NCI-H2227 (cell line): ENCODE data around the gene SLC29A3.
A peak's percentile ranks its signal among the peaks of the same experiment; 100 is the strongest.
"Not testable (repeated sequence)": the region's sequence is repeated elsewhere in the genome, so short reads cannot be mapped to it uniquely, and the experiment has no call there.

ENCODE experiments used
- DNase-seq: peaks from one replicate; lab custom pipeline; 2025; ENCODE audit not compliant: unreplicated experiment; lab: John Stamatoyannopoulos, UW

SLC29A3 gene

DNA sequence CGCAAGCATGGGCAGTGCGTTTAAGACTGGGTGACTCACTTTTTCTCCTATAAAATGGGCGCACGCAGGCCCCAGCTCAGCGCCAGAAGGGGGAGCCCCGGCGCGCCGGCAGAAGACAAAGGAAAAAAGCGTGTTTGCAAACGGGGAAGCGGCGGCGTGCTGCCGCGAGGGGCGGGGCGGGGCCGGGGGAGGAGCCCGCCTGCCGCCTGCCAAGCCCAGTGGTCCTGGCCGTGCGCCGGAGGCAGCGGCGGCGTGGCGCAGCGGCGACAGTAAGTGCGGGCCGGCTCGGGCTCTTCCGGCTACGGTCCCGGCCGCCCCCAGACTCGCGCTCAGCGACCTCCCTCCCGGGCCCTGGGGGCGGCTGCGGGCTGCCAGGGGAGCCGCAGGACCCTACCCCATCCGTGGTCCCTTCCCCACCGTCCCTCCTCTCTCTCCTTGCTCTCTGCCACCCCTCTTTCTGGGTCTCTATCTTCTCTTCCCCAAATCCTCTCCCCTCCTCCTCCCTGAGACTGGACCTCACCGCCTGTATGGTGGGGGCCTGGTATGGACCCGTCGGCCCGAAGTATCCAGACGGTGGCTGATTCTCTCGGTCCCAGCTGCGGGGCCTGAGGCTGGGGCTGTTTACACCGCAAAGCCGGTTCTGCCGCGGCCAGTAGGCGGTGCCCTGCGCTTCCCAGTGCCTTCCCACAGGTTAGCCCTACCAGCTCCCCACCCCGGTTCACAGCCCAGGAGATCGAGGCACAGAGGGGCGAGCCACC is at the start of gene SLC29A3:
SLC29A3 (plus strand) TSS at position 218 of the 758 bp plus-strand sequence; CDS start at position 269, 51 bp downstream.
- DNase-seq, result peak; percentile 86

DNA sequence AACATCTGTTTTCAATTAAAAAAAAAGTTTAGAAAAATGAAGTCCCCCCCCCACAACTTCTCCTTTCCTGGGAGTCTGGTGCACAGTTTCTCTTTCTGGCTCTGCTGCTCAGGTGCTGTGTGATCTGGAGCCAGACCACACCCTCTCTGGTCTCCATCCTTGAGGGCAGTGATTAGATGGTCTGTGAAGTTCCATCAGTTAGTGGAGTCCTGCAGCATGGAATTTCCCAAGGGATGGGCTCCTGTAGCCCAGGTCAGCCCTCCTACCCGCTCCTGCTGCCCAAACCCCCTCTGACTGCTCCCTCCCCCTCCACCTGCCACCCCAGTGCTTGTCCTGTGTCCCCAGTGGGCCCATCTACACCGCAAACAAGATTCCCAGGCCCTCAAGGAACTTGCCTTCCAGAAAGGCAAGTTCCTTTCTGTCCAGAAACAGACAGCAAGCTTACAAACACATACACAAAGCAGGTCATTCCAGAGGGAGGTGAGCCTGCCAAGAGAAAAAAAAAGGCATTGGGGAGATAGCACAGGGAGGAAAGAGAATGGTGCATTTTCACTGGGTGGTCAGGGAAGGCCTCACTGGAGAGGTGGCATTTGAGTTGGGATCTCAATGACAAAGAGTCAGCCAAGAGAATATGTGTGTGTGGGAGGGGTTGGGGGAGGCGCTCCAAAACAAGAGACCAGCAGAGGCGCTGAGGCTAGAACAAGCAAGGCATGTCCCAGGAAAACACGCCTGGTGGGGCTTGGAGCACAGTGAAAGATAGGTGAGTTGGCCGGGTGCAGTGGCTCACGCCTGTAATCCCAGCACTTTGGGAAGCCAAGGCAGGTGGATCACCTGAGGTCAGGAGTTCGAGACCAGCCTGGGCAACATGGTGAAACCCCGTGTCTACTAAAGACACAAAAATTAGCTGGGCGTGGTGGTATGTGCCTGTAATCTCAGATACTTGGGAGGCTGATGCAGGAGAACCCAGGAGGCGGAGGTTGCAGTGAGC is 49.5 kb upstream of the SLC29A3 start:
- DNase-seq, result no peak

DNA sequence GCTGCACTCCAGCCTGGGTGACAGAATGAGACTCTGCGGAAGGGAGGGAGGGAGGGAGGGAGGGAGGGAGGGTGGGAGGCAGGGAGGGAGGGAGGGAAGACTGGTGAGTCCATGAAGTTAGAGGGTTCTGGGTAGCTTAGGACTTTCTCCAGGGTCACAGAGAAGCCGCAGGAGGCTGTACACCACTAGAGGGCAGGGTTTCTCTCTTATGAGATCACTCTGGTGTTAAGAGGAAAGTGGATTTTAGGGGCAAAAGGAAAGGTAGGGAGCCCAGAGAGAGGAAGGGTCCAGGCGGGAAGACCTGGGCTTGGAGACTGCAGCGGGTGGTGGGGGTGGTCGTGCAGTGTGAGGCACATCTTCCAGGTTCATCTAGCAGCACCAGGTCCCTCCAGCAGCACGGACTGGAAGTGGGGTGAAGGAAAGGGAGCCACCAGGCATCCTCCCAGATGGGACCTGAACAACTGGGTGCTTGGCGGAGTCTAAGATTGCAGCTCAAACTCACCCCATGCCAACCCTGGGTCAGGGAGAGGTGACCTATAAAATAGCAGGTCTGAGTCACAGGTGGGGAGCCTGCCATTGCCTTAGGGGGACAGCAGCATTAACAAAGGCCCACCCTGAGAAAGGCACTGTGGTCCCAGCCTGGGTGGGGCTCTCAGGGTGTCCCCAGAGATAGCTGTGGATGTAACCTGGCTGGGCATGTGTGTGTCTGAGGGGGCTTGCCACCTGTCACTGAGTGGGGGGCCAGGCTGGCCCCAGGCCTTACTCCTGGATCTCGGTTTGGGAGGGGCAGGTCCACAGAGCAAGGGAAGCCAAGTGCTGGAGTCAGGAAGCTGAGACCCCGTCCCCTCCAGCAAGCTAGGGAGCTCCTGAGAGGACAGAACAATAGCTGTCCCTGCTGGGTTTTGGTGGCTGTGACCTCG is 48.5 kb upstream of the SLC29A3 start:
- DNase-seq, result peak; percentile 70

DNA sequence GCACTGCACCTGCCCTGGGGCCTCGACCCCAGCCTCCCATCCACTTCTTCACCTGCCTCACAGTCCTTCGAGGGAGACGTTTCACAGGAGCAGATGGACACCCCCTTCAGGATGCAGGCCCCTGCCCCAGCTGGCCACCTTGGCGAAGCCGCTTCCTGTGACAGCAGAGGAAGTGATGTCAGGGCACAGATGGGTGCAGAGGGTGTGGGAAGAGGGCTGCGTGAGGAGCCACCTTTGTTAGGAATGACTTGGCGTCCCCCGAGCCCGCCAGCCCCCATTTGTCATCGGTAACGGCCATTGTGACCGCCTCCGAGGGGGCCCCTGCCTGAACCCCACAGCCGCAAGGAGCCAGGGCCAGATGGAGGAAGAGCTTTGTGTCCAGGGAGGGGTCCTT is 47.4 kb upstream of the SLC29A3 start:
- DNase-seq, result no peak

DNA sequence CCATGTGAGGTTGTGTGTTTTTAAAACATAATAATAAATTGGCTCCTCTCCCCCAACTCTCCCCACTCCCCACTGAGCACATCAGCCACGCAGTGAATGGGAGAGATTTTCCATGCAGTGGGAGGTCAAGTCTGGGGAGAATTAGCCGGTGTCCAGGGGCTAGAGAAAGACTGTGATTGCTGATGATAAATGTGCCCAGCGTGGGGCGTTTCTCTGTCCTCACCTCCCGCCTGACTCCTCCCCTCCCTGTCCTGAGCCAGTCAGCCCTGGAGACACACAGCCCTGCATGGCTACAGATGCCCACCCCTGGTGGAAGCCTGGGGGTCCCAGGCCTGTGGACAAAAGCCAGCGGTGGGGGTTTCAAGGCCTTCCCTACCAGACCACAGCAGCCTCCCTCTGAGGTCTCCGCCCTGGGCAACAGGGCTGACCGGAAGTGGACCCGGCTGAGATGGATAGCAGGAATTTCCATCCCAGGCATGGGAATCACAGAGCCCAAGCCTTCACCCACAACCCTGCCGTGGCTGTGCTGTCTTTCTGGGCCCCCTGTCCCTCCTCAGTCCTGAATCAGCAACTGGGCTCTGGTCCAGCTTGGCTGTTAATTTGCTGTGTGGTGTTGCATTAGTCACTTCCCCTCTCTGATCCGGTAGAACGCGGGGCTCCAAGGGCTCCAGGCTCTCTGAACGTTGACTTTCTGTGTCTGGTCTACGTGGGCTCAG is 46.8 kb upstream of the SLC29A3 start:
- DNase-seq, result peak; percentile 28

DNA sequence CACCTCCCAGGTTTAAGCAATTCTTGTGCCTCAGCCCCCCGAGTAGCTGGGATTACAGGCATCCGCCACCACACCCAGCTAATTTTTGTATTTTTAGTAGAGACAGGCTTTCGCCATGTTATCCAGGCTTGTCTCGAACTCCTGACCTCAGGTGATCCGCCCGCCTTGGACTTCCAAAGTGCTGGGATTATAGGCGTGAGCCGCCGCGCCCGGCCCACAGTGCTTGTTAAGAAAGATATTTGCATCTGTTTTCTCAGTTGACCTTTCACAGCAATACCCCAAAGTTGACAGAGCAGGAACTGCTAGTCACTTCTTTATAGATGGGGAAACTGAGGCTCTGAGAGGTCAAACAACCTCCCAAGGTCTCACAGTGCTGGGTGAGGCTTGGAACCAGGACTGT is 46.1 kb upstream of the SLC29A3 start:
- not testable (repeated sequence) for DNase-seq

DNA sequence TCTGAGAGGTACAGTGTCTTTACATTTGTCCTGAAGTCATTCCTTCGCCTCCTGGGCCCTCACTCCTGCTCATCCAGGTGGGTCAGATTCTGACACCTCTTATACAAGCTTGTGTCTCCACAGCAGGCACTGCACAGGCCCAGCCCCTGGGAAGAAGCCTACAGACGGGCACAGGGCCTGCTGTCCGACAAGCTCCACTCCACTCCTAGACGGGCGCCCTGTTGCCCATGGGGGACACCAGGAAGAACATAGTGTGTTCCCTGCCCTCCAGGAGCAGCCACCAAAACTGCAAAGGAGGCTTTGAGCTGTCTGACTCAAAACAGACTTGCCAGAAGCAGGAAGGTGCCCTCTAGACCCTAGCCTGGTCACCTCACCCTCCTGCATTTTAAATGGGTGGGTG is 45.6 kb upstream of the SLC29A3 start:
- DNase-seq, result no peak

DNA sequence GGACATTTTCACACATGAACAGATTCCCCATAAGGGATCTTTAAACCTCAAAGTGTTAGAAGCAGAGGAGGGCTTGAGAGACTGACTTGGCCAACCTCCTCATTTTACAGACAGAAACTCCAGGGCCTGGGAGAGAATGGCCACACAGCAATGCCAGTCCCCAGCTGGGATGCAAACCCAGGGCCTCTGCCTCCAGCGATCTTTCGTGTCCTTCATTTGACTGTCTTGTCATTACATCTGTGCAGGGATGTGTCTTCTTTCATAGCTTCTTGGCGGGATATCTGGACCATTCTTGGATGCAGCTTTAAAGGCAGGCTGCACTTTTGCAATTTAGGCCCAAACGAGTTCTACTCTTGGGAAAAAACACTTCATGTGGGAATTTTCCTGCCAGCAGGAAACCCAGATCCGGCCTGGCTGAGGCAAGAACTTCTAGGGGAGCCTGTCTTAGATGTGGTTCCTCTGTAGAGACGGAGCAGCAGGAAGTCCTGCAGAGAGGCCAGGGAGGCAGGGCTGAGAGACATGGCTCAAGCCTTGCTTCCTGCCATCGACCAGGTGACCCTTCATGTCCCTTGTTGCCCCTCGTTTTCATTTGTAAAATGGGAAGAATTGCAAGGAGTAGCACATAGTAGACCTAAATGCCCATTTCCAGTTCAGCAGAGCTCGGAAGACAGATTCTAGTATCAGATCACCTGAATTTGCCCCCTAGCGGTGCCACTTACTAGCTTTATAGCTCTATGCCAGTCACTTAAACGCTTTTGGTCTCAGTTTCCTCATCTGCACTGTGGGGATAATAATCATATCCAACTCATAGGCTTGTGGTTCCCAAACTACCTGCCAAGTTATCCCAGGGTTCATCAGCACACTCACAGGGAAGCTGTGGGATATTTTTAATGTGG is 43.9 kb upstream of the SLC29A3 start:
- no peak for DNase-seq

DNA sequence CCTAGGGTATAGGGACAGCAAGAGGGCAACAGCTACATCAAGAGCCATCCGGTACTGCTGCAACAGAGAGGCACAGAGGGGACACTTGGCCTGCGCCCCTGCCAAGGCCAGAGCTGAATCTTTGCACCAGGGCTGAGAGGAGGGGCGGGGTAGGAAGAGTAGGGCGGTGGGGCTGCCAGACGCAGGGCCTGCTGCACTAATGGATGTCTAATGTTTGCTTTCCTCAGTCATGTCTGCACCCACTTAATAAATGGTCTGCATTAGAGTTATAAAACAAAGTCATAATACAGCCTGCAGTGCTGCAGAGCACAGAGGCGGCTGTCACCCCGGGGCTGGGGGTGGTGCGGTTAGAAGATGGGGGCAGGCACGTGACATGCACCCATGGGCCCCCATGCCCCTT is 42.2 kb upstream of the SLC29A3 start:
- no peak for DNase-seq

DNA sequence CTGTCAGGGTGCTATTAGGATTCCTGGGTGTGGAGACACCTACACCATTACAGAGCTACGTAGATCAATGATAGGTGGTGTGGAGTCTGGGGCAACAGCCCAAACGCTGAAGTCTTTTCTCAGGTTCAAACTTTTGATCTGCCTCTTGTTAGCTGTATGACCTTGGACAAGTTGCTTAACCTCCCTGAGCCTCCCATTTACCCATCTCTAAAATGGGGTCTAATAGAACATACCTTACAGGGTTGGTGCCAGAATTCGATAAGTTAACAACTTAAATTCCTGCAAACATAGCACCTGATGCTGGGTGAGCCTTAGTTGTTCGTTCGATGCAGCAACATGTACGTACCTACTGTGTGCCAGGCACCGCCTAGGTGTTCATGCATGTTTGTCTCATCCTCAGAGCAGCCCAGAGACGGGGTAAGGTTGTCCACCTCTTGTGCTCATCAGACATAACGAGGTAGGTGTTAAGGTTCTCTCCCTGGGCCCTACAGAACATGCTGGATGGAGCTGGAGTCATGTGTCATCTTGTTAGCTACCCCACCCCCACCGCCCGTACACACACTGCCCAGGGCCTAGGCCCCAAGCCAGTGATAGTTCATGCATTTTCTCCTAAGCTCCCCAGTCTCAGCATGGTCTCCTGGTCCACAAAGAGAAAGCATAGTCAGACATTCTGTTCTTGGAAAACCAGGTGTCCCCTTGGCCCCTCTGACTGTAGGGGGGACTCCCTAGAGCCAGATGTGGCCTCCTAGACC is 41.0 kb upstream of the SLC29A3 start:
- DNase-seq, result no peak

DNA sequence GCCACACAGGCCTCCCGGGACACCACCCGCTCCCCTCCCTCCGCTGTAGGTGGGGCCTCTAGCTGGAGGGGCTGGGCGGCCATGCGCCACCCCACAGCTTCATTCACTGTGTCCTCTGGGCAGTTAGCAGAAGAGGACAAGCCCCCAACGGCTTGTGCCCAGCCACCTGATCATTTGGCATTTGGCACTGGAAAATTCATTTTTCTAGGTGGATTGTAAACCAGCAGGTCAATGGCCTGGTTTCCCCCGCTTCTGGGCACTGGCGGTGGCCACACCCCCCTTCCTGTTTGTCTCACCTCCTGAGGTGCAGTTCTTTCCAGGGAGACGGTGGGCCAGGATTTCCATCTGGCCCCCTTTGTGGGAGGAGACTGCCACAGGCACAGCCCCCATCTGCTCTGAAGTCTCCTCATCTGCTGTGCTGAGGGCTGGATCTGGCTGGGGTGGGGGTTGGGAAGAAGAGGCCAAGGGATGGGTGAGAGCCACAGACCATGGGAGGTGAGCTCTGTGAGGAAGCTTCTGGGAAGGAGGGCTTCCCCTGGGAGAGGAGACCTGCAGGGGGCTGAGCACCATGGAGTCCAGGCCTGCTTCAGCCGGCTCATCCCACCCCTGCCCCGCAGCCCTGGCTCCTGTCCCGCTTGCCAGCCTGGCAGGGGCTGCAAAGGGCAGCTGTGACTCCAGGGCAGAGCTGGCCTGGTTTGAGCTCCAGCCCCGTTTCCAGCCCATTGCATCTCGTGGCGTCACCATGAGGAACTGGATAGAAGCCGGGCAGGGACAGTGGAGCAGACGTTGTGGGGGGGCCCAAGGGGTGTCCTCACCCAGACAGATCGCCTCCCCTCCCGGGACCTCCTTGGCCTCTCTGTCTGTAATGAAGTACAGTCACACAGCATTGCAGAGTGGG is 40.1 kb upstream of the SLC29A3 start:
- no peak for DNase-seq

DNA sequence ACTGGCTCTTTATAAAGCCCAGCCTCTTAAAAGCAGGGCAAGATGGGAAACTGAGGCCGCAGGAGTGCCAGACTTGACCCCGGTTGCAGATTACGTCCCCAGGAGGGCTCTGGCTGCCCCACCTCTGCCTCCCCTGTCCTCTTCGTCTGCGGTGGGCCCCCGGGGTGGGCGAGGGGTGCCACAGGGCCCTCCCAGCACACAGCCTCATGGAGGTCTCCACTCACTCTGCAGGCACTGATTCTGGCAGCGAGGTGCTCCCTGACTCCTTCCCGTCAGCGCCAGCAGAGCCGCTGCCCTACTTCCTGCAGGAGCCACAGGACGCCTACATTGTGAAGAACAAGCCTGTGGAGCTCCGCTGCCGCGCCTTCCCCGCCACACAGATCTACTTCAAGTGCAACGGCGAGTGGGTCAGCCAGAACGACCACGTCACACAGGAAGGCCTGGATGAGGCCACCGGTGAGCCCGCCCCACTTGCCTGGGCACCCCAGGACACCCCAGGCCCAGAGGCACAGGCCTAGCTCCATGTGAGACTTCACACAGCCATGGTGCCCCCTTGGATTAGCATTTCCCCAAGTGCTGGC is 39.4 kb upstream of the SLC29A3 start:
- DNase-seq, result no peak

DNA sequence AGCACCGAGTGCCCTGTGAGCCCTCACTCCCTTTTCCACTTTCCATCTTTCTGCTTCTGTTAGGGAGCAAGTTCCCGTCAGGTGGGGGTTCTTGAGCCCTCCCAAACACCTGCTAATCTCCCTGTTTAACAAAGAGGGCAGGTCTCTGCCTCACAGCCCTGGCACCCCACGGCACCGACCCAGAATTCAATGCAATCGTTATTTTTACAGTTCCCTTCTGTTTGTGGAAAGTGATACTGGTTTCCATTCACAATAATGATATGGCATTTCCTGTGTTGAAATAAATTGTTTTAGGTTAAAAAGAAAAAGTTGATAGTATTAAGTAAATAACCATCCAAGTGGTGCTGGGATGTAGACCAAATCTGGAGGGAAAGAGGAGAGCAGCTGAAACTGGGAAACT is 38.8 kb upstream of the SLC29A3 start:
- DNase-seq, result no peak

DNA sequence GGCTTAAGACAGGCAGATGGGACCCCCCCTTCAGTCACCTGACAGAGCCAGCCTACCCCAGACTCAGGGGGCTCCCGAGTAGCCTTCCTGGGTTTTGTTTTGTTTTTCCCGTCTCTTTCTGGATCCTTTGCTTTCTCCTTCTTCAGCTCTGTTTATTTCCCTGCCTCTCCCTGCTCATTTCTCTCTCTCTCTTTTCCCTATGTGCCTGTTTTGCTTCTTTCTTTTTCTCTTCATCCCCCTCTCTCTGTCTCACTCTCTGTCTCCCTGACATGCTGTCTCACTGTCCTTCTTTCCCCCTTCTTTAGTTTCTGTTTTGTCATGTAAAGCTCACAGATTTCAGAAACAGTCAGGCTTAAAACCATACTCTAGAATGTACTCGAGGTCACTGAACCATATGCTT is 38.2 kb upstream of the SLC29A3 start:
- no peak for DNase-seq

DNA sequence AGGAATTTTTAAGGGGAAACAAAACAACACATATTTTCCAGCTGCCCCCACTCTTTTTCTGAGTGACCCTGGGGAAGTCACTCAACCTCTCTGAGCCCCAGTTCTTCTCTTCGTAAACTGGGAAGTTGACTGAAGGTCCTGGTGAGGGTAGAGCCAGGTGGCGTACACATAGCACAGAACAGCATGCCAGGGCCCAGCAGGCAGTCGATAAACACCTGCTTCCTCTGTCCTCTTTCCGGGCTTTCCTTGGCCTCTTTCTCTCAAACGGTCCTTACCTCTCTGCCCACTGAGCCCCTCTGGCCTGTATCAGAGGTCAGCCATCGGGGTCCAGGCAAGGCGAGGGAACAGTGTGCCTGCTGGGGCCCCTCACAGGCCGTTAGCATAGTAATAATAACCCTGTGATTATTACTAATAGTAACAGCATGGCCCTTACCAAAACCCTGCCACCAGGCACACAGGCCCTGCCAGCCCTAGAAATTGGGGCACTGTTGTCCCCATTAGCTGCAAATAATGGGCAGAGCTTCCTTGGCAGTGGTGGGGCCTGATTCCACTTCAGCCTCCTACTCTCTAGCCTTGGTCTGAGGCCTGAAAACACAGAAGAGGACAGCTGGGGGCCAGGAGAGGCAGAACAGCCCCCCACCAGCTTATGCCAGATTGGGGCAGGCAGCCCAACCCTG is 37.3 kb upstream of the SLC29A3 start:
- no peak for DNase-seq

DNA sequence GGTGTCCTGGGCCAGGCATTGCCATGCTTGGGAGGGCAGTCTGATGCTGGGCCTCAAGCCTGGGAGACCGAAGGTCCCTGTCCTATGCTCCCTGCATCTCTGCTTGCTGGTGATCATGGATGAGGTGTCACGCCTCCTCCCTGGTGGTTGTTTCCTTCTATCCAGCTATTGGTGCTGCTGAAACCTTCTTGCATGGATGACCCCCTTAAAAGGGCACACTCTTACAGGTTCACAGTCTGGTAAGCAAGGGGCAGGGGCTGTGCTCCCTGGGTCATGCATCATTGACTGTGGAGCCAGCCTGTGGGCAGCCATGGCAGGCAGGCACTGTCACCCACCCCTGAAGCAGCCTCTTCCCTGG is 36.8 kb upstream of the SLC29A3 start:
- DNase-seq, result no peak

DNA sequence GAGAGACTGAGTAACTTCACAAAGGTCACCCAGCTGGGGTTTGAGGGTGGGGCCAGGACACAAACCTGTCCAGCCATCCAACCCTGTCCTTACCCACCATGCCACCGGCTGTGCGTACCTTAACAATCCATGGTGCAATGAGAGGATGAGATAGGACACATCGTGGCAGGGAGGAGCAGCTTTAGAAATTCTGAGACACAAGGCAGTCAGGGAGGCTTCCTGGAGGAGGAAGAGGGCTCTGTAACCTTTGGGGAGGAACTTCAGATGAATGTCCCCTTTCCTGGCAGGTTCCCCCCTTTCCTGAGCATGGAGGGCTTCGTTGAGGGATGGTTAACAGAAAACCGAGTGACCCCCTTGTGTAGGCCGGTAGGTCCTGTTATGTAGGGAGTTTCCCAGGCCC is 35.6 kb upstream of the SLC29A3 start:
- no peak for DNase-seq
